Bone marrow (tissue), 2 donors: ENCODE results near the gene CDK11A.
A peak's percentile ranks its signal among the peaks of the same experiment; 100 is the strongest.
"Not testable (repeated sequence)": the region's sequence is repeated elsewhere in the genome, so short reads cannot be mapped to it uniquely, and the experiment has no call there.

Experiments
- DNase-seq, 2 donors: peaks; one replicate each; lab custom pipeline; 2025; lab: John Stamatoyannopoulos, UW

CDK11A gene

GRCh38 chr1:1662392-1662791 is 61.8 kb downstream of the CDK11A start:
- not testable (repeated sequence) for DNase-seq

GRCh38 chr1:1658583-1659549 is 65.3 kb downstream of the CDK11A start, which contains the start of gene CDK11B:
Gene CDK11B, minus strand, starts transcription at chr1:1659004. Its CDS starts 1,519 bp downstream, at chr1:1657485.
- DNase-seq = peak; percentile 76 to 86
